HepG2 (cell line): Measurements from ENCODE around the gene TCAP. TPM values are rescaled to one million over a fixed set of nuclear protein-coding genes. Genes with fewer than 3 reads are reported as not detected.
A peak's percentile ranks its signal among the peaks of the same experiment; 100 is the strongest.

ENCODE experiments used
- EZH2 ChIP-seq: conservative IDR thresholded peaks from 2 replicates; pipeline ENCODE4 v1.6.1; 2012; ENCODE audit warnings: mild to moderate bottlenecking, low read depth, low read length, moderate library complexity
- FOXJ3 ChIP-seq: sonication (generic); formaldehyde crosslinking; IDR thresholded peaks from 2 replicates; pipeline ENCODE4 v1.4.0; 2020; ENCODE audit warnings: missing genetic modification reagents, mild to moderate bottlenecking, borderline replicate concordance
- GATAD1 ChIP-seq: IDR thresholded peaks from 2 replicates; pipeline ENCODE4 v1.6.1; 2016; ENCODE audit warnings: missing genetic modification reagents, missing compliant biosample characterization
- HES4 ChIP-seq: sonication (generic); formaldehyde crosslinking; IDR thresholded peaks from 2 replicates; pipeline ENCODE4 v1.9.0; 2021; ENCODE audit warnings: mild to moderate bottlenecking, missing genetic modification reagents, borderline replicate concordance
- MTF1 ChIP-seq: sonication (generic); formaldehyde crosslinking; IDR thresholded peaks from 2 replicates; pipeline ENCODE4 v1.5.0; 2020; ENCODE audit warnings: missing genetic modification reagents
- NONO ChIP-seq, 2 experiments: fragments of 450-650 bp in 1 of 2; sonication (generic) in 1 of 2; formaldehyde crosslinking in 1 of 2; IDR thresholded peaks in 1 of 2; conservative IDR thresholded peaks in 1 of 2; 2 replicates each; pipeline versions ENCODE4 v1.6.1 to v1.8.0; 2017 to 2022; ENCODE audit warnings: mild to moderate bottlenecking in 1 of 2, missing genetic modification reagents in 1 of 2, moderate library complexity in 1 of 2
- PHF8 ChIP-seq: sonication (generic); formaldehyde crosslinking; IDR thresholded peaks from 2 replicates; pipeline ENCODE4 v1.5.0; 2020; ENCODE audit warnings: missing genetic modification reagents
- PITX1 ChIP-seq: sonication (generic); formaldehyde crosslinking; IDR thresholded peaks from 2 replicates; pipeline ENCODE4 v1.5.1; 2020; ENCODE audit warnings: mild to moderate bottlenecking, missing genetic modification reagents
- PRPF4 ChIP-seq: fragments of 200-400 bp; formaldehyde crosslinking; IDR thresholded peaks from 2 replicates; pipeline ENCODE4 v1.6.1; 2016; ENCODE audit warnings: low read length, low read depth; ENCODE audit not compliant: poor library complexity, severe bottlenecking
- RARG ChIP-seq: sonication (generic); formaldehyde crosslinking; IDR thresholded peaks from 2 replicates; pipeline ENCODE4 v1.4.0; 2020; ENCODE audit warnings: low read depth, mild to moderate bottlenecking, missing genetic modification reagents
- ZKSCAN5 ChIP-seq: sonication (generic); formaldehyde crosslinking; IDR thresholded peaks from 2 replicates; pipeline ENCODE4 v1.5.1; 2020; ENCODE audit warnings: mild to moderate bottlenecking, missing genetic modification reagents
- ZKSCAN8 ChIP-seq: IDR thresholded peaks from 2 replicates; pipeline ENCODE4 v1.6.1; 2016; ENCODE audit warnings: borderline replicate concordance, missing genetic modification reagents, missing compliant biosample characterization
- ZNF558 ChIP-seq: sonication (generic); formaldehyde crosslinking; IDR thresholded peaks from 2 replicates; pipeline ENCODE4 v1.9.0; 2022; ENCODE audit warnings: mild to moderate bottlenecking, missing genetic modification reagents, borderline replicate concordance
- polyA plus RNA-seq, 8 experiments: library from polyadenylated mRNA; depleted of rRNA in 3 of 8; stranded (reverse) in 7 of 8; unstranded in 1 of 8; fragments of >200 nt; fragmentation: Illumina TruSeq in 4 of 8; extraction: Trizol in 4 of 8; gene quantifications; 2 replicates each; pipeline versions ENCODE4 v1.2.1 to v1.2.3, GENCODE V29; 2011 to 2016; ENCODE audit warnings: low read depth in 4 of 8, missing spikeins in 1 of 8, mixed read lengths in 1 of 8; ENCODE audit not compliant: insufficient read depth in 1 of 8
- total RNA-seq, 5 experiments: library from RNA; depleted of rRNA; stranded (reverse); fragments of >200 nt; fragmentation: Illumina TruSeq; extraction: Trizol; gene quantifications; 2 replicates each; pipeline ENCODE4 v1.2.3, GENCODE V29; 2016; ENCODE audit warnings: low read depth in 1 of 5
- TF ChIP-seq, protein P1 (sequence below): sonication (generic); formaldehyde crosslinking; IDR thresholded peaks from 2 replicates; pipeline ENCODE4 v1.4.0; 2020; ENCODE audit warnings: missing genetic modification reagents
- TF ChIP-seq, protein P2 (sequence below): sonication (generic); formaldehyde crosslinking; IDR thresholded peaks from 2 replicates; pipeline ENCODE4 v1.4.0; 2020; ENCODE audit warnings: missing genetic modification reagents, borderline replicate concordance
- TF ChIP-seq, protein P3 (sequence below): sonication (generic); formaldehyde crosslinking; IDR thresholded peaks from 2 replicates; pipeline ENCODE4 v1.5.0; 2020; ENCODE audit warnings: missing genetic modification reagents, mild to moderate bottlenecking, borderline replicate concordance
- TF ChIP-seq, protein P4 (sequence below): sonication (generic); formaldehyde crosslinking; IDR thresholded peaks from 2 replicates; pipeline ENCODE4 v1.4.0; 2020; ENCODE audit warnings: missing genetic modification reagents, borderline replicate concordance

The TCAP gene
- total and polyA plus RNA-seq, 2 of the 13 experiments (the other 11 are each of a cell fraction or from before 2014, with no cell fraction given), result 0.24 to 0.65 TPM

DNA sequence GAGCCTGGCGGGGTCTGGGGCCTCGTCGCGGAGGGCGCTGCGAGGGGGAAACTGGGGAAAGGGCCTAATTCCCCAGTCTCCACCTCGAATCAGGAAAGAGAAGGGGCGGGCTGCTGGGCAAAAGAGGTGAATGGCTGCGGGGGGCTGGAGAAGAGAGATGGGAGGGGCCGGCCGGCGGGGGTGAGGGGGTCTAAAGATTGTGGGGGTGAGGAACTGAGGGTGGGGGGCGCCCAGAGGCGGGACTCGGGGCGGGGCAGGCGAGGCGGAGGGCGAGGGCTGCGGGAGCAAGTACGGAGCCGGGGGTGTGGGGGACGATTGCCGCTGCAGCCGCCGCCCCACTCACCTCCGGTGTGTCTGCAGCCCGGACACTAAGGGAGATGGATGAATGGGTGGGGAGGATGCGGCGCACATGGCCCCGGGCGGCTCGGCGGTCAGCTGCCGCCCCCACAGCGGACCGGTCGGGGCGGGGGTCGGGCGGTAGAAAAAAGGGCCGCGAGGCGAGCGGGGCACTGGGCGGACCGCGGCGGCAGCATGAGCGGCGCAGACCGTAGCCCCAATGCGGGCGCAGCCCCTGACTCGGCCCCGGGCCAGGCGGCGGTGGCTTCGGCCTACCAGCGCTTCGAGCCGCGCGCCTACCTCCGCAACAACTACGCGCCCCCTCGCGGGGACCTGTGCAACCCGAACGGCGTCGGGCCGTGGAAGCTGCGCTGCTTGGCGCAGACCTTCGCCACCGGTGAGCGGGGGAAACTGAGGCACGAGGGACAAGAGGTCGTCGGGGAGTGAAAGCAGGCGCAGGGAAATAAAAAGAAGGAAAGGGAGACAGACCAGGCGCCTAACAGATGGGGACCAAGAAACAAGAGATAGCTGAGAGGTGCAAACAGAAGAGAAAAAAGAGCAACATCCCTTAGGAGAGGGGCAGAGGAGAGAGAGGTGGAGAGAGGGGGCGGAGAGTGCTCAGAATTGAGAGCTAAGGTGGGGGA, 3.1 kb downstream of the TCAP start, which contains the start of gene PNMT (continued):
- TF ChIP-seq, protein P1, sequence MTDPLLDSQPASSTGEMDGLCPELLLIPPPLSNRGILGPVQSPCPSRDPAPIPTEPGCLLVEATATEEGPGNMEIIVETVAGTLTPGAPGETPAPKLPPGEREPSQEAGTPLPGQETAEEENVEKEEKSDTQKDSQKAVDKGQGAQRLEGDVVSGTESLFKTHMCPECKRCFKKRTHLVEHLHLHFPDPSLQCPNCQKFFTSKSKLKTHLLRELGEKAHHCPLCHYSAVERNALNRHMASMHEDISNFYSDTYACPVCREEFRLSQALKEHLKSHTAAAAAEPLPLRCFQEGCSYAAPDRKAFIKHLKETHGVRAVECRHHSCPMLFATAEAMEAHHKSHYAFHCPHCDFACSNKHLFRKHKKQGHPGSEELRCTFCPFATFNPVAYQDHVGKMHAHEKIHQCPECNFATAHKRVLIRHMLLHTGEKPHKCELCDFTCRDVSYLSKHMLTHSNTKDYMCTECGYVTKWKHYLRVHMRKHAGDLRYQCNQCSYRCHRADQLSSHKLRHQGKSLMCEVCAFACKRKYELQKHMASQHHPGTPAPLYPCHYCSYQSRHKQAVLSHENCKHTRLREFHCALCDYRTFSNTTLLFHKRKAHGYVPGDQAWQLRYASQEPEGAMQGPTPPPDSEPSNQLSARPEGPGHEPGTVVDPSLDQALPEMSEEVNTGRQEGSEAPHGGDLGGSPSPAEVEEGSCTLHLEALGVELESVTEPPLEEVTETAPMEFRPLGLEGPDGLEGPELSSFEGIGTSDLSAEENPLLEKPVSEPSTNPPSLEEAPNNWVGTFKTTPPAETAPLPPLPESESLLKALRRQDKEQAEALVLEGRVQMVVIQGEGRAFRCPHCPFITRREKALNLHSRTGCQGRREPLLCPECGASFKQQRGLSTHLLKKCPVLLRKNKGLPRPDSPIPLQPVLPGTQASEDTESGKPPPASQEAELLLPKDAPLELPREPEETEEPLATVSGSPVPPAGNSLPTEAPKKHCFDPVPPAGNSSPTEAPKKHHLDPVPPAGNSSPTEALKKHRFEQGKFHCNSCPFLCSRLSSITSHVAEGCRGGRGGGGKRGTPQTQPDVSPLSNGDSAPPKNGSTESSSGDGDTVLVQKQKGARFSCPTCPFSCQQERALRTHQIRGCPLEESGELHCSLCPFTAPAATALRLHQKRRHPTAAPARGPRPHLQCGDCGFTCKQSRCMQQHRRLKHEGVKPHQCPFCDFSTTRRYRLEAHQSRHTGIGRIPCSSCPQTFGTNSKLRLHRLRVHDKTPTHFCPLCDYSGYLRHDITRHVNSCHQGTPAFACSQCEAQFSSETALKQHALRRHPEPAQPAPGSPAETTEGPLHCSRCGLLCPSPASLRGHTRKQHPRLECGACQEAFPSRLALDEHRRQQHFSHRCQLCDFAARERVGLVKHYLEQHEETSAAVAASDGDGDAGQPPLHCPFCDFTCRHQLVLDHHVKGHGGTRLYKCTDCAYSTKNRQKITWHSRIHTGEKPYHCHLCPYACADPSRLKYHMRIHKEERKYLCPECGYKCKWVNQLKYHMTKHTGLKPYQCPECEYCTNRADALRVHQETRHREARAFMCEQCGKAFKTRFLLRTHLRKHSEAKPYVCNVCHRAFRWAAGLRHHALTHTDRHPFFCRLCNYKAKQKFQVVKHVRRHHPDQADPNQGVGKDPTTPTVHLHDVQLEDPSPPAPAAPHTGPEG, result peak; percentile 78; the same call in 1 of the 2 replicates
- TF ChIP-seq ZNF558 (CRISPR knock-in tag) (no peak), MTF1 (CRISPR knock-in tag) (no peak), NONO (IDR thresholded peaks at IDR 0.05) (no peak), NONO (CRISPR knock-in tag; conservative IDR thresholded peaks at IDR 0.05) (peak; percentile 90), HES4 (CRISPR knock-in tag) (no peak), RARG (CRISPR knock-in tag) (no peak), ZKSCAN8 (peak; percentile 58; the same call in 1 of the 2 replicates), PITX1 (no peak), GATAD1 (CRISPR knock-in tag) (peak; percentile 72; the same call in 1 of the 2 replicates), FOXJ3 (CRISPR knock-in tag) (no peak), ZKSCAN5 (CRISPR knock-in tag) (no peak), PRPF4 (no peak), EZH2 (peak; percentile 90), PHF8 (CRISPR knock-in tag) (peak; percentile 77)
- TF ChIP-seq, protein P2, sequence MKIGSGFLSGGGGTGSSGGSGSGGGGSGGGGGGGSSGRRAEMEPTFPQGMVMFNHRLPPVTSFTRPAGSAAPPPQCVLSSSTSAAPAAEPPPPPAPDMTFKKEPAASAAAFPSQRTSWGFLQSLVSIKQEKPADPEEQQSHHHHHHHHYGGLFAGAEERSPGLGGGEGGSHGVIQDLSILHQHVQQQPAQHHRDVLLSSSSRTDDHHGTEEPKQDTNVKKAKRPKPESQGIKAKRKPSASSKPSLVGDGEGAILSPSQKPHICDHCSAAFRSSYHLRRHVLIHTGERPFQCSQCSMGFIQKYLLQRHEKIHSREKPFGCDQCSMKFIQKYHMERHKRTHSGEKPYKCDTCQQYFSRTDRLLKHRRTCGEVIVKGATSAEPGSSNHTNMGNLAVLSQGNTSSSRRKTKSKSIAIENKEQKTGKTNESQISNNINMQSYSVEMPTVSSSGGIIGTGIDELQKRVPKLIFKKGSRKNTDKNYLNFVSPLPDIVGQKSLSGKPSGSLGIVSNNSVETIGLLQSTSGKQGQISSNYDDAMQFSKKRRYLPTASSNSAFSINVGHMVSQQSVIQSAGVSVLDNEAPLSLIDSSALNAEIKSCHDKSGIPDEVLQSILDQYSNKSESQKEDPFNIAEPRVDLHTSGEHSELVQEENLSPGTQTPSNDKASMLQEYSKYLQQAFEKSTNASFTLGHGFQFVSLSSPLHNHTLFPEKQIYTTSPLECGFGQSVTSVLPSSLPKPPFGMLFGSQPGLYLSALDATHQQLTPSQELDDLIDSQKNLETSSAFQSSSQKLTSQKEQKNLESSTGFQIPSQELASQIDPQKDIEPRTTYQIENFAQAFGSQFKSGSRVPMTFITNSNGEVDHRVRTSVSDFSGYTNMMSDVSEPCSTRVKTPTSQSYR, result peak; percentile 12; the same call in 1 of the 2 replicates
- TF ChIP-seq, protein P3, sequence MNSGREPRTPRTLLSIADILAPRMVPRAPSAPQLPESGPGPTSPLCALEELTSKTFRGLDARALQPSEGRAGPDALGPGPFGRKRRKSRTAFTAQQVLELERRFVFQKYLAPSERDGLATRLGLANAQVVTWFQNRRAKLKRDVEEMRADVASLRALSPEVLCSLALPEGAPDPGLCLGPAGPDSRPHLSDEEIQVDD (CRISPR knock-in tag), result peak; percentile 71; the same call in 1 of the 2 replicates
- TF ChIP-seq, protein P4, sequence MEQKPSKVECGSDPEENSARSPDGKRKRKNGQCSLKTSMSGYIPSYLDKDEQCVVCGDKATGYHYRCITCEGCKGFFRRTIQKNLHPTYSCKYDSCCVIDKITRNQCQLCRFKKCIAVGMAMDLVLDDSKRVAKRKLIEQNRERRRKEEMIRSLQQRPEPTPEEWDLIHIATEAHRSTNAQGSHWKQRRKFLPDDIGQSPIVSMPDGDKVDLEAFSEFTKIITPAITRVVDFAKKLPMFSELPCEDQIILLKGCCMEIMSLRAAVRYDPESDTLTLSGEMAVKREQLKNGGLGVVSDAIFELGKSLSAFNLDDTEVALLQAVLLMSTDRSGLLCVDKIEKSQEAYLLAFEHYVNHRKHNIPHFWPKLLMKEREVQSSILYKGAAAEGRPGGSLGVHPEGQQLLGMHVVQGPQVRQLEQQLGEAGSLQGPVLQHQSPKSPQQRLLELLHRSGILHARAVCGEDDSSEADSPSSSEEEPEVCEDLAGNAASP (CRISPR knock-in tag), result peak; percentile 71
